Osteocyte (in vitro differentiated cells): ENCODE measurements around the gene ZNRD2. TPM values are rescaled to one million over a fixed set of nuclear protein-coding genes. Genes with fewer than 3 reads are reported as not detected.
A peak's percentile ranks its signal among the peaks of the same experiment; 100 is the strongest.

ENCODE experiments used
- DNase-seq: peaks from one replicate; pipeline ENCODE4 v3.0.0; 2021; ENCODE audit warnings: mixed read lengths; ENCODE audit not compliant: unreplicated experiment; ENCODE audit errors: extremely low spot score
- H3K27ac Mint-ChIP-seq: one replicate; pipeline ENCODE4 v1.8.0; 2021; ENCODE audit warnings: mild to moderate bottlenecking, mixed read lengths; ENCODE audit not compliant: unreplicated experiment
- H3K27me3 Mint-ChIP-seq: one replicate; pipeline ENCODE4 v1.8.0; 2021; ENCODE audit warnings: mixed read lengths; ENCODE audit not compliant: unreplicated experiment
- H3K36me3 Mint-ChIP-seq: one replicate; pipeline ENCODE4 v1.8.0; 2021; ENCODE audit warnings: mixed read lengths; ENCODE audit not compliant: unreplicated experiment
- H3K4me1 Mint-ChIP-seq: one replicate; pipeline ENCODE4 v1.8.0; 2021; ENCODE audit warnings: mixed read lengths; ENCODE audit not compliant: unreplicated experiment
- H3K4me3 Mint-ChIP-seq: one replicate; pipeline ENCODE4 v1.8.0; 2021; ENCODE audit warnings: mild to moderate bottlenecking, moderate library complexity, mixed read lengths; ENCODE audit not compliant: unreplicated experiment
- H3K9me3 Mint-ChIP-seq: one replicate; pipeline ENCODE4 v1.8.0; 2021; ENCODE audit warnings: mixed read lengths; ENCODE audit not compliant: unreplicated experiment
- total RNA-seq: library from RNA; stranded (reverse); gene quantifications from 2 replicates; pipeline ENCODE4 v1.2.1, GENCODE V29; 2021
- TF ChIP-seq, protein P1 (sequence below): fragments of 200-600 bp; sonication (generic); IDR thresholded peaks from 2 replicates; pipeline ENCODE4 v1.5.0; 2021; ENCODE audit warnings: antibody characterized with exemption, mild to moderate bottlenecking, moderate library complexity

ZNRD2 gene
- total RNA-seq, 1 donor from 2014 or later = 31.3 TPM

DNA sequence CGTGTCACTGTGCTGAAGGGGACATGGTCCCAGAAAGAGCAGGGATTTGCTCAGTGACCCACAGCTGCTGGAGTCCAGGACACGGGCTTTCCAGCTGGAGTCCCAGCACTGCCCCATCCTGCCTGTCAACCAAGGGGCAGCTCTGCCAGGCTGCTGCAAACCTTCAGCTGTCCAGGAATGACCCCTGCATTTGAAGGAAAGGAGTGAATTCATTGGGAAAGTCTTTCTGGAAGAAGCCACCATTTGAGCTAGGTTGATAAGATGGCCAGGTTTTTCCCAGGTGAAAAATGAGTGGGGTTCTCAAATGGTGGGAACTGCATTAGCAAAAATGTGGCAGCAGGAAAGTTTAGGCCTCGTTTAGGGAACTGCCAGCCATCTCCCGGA lies 16.0 kb downstream of the ZNRD2 start:
- TF ChIP-seq, protein P1, sequence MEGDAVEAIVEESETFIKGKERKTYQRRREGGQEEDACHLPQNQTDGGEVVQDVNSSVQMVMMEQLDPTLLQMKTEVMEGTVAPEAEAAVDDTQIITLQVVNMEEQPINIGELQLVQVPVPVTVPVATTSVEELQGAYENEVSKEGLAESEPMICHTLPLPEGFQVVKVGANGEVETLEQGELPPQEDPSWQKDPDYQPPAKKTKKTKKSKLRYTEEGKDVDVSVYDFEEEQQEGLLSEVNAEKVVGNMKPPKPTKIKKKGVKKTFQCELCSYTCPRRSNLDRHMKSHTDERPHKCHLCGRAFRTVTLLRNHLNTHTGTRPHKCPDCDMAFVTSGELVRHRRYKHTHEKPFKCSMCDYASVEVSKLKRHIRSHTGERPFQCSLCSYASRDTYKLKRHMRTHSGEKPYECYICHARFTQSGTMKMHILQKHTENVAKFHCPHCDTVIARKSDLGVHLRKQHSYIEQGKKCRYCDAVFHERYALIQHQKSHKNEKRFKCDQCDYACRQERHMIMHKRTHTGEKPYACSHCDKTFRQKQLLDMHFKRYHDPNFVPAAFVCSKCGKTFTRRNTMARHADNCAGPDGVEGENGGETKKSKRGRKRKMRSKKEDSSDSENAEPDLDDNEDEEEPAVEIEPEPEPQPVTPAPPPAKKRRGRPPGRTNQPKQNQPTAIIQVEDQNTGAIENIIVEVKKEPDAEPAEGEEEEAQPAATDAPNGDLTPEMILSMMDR = no peak
- Mint-ChIP-seq H3K4me3 (no peak overlapping the region), H3K27ac (peak overlapping the region; percentile 48), H3K4me1 (peaks cover 34% of the 10 kb centered on the region), H3K36me3 (peaks cover 16% of the 10 kb centered on the region), H3K9me3 (no peaks in the 10 kb centered on the region), H3K27me3 (no peaks in the 10 kb centered on the region)
- DNase-seq = no peak

DNA sequence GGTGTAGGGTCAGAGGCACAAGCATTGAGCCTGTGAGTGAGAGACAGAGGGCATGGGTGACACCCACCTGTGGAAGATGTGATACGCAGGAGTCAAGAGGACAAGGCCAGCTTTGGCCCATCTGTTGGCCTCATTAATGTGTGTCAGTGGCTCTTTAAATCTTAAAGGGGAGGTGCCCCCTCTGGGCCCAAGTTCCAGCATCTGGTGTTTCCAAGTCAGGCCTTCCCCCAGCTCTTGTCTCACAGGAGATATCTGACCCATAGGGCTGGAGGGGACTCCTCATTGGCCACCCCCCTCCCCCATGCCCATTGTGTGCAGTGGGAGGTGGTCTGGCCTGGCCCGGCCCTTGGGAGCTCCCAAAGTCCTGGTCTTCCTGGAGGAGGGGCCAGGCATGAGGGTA lies 16.4 kb downstream of the ZNRD2 start:
- no peak overlapping the region for H3K4me3 Mint-ChIP-seq
- DNase-seq = no peak
- no peaks in the 10 kb centered on the region for H3K27me3 Mint-ChIP-seq
- H3K27ac Mint-ChIP-seq = peak overlapping the region; percentile 48
- no peaks in the 10 kb centered on the region for H3K9me3 Mint-ChIP-seq
- H3K4me1 Mint-ChIP-seq = peaks cover 36% of the 10 kb centered on the region
- H3K36me3 Mint-ChIP-seq = peaks cover 16% of the 10 kb centered on the region
- TF ChIP-seq, protein P1 = no peak

DNA sequence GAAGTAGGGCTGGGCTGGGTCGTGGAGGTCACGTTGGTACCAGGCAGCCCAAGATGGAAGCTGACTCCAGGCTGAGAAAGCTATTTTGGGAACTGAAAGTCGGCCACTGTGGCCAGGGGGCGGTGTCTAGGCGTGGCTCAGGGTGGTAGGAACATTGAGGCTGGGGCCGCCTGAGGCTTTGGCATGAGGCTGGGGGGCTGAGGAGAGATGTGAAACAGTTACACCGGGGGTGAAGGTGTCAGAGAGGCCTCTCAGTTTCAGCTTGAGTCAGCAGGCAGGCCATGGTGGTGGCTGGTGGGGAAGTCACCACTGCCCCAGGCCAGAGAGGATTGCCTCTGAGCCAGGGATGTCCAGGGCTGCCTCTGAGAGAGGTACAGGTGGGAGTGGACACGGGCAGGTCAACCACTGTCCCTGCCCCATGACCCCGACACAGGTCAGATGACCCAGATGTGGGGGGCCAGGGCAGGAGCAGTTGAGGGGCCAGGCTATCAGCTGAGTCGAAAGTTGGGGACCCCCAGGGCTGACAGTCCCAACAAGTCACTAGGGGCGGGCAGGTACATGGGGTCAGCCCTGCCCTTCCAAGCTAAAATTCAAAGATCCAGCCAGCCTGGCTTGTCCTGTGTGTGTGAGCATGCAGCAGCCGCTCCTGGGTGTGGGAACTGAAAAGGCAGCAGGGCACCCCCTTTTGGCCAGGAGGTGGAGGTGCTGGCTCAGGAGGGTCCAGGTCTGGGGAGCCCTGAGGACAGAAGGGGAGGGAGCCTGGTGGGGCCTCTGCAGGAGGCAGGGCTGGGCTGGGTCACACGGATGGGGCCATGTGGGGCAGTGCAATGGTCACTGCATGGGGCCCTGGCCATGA lies 18.1 kb downstream of the ZNRD2 start:
- TF ChIP-seq, protein P1 = peak; percentile 55
- peaks cover 10% of the 10 kb centered on the region for H3K36me3 Mint-ChIP-seq
- no peaks in the 10 kb centered on the region for H3K27me3 Mint-ChIP-seq
- H3K4me3 Mint-ChIP-seq = no peak overlapping the region
- peaks cover 36% of the 10 kb centered on the region for H3K4me1 Mint-ChIP-seq
- H3K27ac Mint-ChIP-seq = peak overlapping the region; percentile 77
- no peak for DNase-seq
- H3K9me3 Mint-ChIP-seq = no peaks in the 10 kb centered on the region

DNA sequence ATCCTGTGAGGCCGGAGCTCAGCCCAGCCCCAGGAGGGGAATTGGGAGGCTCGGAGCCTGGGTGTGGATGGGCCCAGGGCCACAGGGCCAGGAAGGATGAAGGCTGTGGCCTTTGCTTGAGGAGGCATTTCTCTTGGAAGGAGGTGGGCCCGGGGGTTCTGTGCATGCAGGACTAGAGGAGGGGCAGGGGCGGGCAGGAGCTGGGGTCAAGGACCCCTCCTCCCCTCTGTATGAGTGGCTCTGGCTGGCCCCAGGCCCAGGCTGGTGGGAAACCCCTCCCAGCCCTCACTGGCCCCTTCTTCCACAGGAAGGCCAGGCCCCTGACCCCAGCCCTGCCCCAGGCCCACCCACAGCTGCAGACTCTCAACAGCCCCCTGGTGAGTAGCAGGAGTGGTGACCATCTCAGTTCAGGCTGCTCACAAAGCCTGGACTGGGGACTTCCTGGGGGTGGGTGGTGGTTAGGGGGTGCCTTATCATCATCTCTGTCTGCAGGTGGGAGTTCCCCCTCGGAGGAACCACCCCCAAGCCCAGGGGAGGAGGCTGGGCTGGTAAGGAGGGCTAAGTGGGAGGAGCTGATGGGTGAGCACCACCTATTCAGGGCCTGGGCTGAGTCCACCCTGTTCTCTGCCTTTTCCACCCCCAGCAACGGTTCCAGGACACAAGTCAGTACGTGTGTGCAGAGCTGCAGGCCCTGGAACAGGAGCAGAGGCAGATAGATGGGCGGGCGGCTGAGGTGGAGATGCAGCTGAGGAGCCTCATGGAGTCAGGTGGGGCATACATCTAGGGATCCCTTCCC lies 19.4 kb downstream of the ZNRD2 start:
- no peaks in the 10 kb centered on the region for H3K9me3 Mint-ChIP-seq
- no peak for DNase-seq
- peaks cover 10% of the 10 kb centered on the region for H3K36me3 Mint-ChIP-seq
- no peaks in the 10 kb centered on the region for H3K27me3 Mint-ChIP-seq
- TF ChIP-seq, protein P1 = no peak
- no peak overlapping the region for H3K4me3 Mint-ChIP-seq
- H3K27ac Mint-ChIP-seq = no peak overlapping the region
- H3K4me1 Mint-ChIP-seq = peaks cover 36% of the 10 kb centered on the region

DNA sequence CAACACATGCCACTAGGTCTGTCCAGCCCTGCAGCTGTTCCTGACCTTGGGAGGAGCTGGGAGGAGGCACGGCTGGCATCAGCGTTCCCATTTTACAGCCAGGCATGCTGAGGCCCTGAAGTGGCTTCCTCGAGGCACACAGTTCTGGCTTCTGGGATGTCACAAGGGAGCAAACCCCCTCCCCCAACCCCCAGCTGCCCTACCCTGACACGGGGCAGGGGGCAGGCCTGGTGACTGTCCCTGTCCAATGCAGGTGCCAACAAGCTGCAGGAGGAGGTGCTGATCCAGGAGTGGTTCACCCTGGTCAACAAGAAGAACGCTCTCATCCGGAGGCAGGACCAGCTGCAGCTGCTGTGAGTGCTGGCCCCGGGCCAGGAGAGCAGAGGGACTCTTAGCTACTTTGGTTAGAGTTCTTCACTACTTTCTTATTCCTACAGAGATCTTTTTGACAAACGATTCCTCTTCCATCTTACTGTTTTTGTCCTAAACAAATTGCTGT lies 20.0 kb downstream of the ZNRD2 start:
- DNase-seq = no peak
- Mint-ChIP-seq H3K27me3 (no peaks in the 10 kb centered on the region), H3K27ac (peak overlapping the region; percentile 4), H3K9me3 (no peaks in the 10 kb centered on the region), H3K4me1 (peaks cover 39% of the 10 kb centered on the region), H3K4me3 (no peak overlapping the region), H3K36me3 (peaks cover 10% of the 10 kb centered on the region)
- TF ChIP-seq, protein P1 = no peak
